ENCODE data around the gene CDH12.

- no peak for TF ChIP-seq CTCF (IDR thresholded peaks at IDR 0.05)
- TF ChIP-seq POLR2A (IDR thresholded peaks at IDR 0.05): no peak
Measured at GRCh38 chr5:22470408-22470807, 382.7 kb downstream of the CDH12 start.

Data from lower leg skin (tissue), 3 donors.